Stimulated activated CD4-positive, alpha-beta T cell treated with anti-CD3 and anti-CD28 coated beads, Interleukin-15, amount 100 ng/mL, for 48 hours (primary cell): ENCODE results near the gene KCNMA1.
"Not testable (repeated sequence)": the region's sequence is repeated elsewhere in the genome, so short reads cannot be mapped to it uniquely, and the experiment has no call there.

ENCODE experiments used
- DNase-seq, 2 donors: peaks; one replicate each; pipeline ENCODE4 v3.0.0-alpha.2; 2020; ENCODE audit warnings: low read depth in 2 of 2

Gene KCNMA1

DNA sequence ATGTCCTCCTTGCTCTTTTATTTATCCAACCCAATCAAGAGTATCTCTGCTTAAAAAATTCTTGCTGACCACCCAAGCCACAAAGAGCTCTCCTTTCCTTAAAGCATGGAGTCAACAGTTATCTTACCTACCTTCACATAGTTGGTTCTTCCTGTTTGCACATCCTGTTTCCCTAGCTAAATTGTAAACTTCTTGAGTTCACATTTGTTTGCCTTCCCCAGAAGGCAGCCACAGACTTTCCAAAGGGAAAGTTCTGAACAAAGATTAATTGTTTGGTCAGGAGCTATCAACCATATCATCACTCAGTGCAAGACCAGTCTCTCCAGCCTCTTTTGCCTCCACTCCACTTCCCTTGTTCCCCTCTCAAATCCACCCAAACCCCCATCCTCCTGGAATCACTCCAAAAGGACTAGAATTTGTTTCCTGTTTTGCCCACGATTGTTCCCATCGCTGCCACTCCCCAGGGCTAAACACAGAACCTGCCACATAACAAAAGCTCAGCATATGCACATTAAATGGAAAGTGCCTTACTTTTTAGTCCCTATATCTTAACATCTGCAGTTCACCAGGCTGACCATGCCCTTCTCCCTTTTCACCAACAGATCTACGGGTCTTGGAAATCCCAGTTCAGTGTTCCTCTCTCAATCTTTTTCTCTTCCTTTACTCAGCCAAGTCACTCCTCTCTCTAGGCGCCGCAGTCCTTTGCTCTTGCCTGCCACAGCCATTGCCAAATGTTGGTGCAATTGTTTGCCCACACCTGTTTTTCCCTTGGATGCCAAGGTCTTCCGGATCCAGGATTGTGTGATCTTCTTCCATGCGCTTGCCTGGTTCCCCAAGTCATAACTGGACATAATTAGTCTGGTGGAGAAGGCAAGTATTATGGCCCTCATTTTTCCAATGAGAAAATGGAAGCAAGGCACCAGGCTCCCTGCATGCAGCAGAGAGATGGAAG lies 265.5 kb downstream of the KCNMA1 start:
- DNase-seq = no peak

DNA sequence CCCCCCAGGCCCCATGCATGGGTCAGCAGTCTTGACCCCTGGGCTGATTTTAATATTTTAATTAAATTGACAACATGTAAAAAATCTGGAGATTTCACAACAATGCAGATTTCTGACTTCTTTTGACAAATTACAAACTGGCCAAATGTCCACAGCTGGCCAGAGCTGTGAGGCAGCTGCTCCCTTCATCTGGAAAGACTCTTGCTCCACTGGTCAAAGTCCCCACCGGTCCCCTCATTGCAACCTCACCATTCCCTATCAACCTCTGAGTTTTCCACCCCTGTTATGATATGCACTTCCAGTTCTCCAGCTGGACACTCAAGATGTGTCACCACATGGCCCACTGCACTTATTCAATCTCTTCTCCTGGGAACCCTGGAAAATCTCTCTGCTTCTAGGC lies 266.2 kb downstream of the KCNMA1 start:
- no peak for DNase-seq

DNA sequence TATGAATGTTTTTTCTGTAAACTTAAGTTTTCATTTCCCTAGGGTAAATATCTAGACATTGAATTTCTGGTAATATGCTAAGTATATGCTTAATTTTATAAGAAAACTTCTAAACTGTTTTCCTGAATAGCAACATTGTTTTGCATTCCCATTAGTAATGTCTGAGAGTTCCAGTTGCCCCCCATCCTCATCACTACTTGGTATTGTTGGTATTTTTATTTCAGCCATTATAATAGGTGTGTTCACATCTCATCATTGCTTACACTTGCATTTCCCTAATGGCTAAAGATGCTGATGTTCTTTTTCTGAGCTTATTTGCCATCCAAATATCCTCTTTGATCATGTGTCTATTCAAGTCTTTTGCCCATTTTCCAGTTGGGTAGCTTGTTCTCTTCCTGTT lies 269.6 kb downstream of the KCNMA1 start:
- no peak for DNase-seq

DNA sequence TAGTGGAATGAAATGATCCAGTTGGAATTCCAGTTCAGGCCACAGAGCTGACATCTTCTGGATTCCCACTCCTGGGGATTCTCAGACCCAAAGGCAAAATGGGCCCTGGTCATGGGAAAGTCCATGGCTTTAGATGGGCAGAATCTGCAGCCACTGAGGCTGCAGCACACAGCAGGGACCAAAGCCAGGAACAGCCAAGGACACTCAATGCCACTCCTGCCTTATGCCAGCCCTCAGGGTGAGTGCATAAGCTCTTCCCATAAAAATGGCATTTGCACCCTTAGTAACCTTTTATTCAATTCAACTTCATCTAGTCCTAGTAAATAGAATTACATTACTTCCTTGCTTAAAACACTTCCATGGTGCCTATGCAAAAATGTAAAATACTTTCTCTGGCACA lies 274.4 kb downstream of the KCNMA1 start:
- DNase-seq = no peak

DNA sequence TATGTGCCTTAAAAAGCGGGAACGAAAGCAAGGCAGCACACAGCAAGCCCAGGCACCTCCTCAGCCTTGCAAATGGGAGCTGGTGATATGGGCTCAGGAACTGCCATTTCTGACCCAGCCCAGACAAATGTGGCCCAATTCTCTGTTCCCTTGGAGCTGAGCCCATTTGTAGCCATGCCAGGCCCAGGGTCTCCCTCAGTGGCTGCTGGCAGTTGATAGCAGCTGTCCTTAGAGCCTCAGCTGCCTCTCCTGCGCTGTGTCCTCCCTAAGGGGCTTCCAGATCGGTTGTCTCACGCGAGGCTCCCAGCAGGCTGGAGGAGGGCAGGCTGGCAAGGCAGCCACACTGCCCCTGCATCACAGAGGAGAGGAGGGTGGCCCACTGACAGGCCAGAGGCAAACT lies 275.8 kb downstream of the KCNMA1 start:
- DNase-seq = no peak

DNA sequence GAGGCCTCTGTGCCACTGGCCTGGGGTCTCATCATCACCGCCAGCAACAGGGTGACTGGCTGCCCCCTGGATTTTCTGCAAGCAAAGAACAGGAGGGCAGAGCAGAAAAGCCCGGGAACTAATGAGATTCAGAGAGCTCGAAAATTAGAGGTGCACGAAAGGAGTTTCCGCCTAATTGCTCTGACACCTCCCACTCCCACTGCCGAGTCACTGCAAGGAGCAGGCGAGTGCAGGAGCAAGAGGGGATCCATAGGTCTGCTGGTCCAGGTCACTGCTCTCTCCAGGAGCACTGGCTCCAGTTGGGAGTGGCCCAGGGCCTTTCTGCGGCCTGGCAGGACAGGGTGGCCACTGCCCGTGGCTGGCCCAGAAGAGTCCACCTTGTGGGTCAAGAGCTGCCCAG lies 276.2 kb downstream of the KCNMA1 start:
- no peak for DNase-seq

DNA sequence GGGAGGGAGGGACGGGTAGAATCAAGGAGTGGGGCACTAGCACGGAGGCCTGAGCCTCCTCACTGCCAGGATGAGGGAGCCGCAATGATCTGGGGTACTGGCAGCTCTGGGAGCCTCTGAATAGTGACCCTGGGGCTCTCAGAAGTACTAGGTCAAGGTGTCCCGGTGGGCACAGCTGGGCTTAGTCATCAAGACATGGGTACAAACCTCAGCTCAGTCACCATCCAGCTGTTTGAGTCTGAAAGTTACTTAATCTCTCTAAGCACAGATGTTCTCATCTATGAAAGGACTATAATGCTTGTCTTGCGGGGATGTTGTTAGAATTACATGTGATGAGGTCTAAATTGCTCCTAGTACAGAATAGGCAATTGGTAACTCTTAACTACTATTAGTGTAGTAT lies 276.8 kb downstream of the KCNMA1 start:
- DNase-seq = no peak

DNA sequence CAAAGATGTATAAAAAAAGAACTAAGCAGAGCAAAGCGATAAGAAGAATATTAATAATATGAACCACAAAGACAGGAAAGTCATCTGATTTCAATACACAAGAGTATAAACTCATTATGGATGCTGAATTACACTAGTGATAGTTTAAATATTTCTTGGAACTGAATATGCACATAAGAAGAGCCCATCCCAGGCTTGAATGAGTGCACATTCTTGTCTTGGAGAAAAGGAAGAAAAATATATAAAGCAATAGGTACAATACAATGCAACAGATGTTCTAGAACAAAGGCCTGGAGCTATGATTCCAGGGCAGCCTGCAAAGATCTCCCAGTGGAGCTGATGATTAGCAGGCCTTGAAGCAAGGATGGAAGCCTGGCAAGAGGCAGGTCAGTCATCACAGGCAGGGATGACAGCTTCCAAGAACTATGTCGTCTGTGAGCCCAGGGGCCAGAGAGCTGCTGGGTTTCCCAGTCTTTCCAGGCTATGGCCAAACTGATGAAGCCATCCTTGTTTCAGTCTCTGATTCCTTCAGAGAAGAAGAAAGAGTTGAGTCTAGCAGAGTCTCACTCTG lies 277.6 kb downstream of the KCNMA1 start:
- DNase-seq = no peak

DNA sequence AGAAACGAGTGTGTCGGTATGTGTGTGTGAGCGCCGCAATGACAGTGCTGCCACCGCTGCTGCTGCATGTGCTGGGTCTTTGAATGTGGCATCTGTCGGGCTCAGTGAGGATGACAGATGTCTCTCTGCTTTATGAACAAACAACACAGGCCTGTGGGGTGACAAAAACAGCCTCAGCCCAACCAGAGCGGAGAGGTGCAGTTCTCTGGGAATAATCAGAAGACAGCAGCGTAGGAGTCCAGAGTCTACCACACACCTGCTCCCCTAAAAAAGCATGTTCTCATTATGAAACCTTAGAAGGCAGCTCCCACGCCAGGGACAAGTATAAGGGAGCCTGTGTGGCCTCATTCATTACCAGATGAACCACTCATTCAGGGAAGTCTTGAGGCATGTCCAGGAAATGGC lies 278.3 kb downstream of the KCNMA1 start:
- no peak for DNase-seq

DNA sequence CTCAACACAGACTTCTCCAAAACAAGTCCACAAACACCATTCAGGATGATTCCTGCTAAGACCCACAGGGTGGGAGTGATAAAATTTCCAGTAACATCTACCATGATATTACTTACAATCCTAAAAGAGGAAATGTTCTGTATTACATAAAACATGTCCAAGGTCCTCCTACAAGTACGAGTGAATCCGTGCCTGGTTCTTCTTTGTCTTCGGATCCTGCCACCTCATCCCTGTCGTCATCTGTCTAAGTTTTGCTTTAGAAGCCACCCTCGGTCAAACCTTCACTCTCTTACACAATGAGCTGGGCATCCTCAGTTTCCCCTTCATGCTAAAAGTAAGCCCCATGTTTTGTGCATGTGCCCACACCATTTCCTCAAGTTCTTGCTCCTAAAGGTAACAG lies 279.0 kb downstream of the KCNMA1 start:
- DNase-seq = no peak

DNA sequence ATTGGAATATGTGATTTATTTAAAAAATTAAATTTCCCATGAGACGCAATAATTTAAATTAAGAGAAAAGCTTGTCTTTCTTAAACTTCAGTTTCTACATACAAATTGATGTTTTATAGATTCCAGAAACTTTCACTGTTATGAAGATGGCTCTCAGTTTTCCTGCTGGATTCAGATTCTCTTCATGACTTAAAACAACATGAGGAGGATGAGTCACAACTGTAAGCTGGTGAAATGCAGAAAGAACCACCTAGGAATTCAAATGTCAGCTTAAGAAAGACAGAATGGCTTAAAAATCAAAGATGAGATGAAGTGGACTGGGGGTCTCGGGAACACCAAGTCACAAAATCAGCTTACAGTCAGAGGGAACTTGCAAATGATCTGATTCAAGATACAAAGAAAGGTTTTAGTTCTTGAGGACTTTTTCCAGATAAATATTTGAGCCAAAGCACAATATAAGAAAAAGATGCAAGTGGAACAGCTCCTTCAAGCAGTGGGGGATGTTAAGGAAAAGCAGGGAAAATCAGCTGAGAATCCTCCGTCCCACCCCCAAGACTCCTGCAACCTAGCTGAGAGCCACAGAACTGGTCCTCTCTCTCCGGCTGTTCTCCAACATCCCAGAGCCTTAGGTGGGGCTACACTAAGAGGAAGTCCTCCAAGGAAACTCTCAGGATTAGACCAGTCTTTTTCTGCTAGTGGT lies 279.8 kb downstream of the KCNMA1 start:
- DNase-seq = no peak

DNA sequence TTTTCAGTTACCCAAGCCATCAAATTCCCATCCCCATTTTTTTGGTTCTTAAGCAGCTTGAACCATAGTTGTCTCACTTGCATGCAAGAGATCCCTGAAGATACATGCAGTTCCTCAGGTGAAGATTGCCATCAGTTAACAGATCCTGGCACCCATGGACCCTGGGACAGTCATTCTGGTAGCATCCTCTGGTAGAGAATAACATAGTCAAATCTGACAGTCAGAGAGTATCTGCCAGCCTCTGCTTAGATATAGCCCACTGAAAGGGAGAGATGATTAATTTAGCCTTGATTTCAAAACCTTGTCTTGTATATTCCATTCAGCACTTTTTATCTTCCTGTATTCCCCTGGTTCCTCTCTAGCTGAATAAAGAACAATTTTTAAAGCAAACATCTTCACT lies 280.4 kb downstream of the KCNMA1 start:
- DNase-seq = no peak

DNA sequence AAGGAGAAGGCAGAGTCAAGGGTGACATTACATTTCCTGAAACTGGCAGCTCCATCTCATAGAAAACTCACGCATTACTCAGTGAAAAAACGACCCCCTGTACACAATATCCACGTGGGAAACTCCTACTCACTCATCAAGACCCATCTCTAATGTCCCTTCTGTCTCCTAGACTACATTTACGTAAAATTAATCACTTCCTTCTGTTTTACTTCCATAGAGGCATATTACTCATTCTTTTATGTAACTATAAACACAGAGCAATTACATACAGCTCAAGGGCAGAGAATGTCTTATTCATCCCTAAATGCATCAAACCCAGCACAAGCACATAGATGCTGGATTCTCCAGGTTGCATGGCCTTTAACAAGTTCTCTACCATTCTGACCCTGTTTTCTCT lies 281.8 kb downstream of the KCNMA1 start:
- no peak for DNase-seq

DNA sequence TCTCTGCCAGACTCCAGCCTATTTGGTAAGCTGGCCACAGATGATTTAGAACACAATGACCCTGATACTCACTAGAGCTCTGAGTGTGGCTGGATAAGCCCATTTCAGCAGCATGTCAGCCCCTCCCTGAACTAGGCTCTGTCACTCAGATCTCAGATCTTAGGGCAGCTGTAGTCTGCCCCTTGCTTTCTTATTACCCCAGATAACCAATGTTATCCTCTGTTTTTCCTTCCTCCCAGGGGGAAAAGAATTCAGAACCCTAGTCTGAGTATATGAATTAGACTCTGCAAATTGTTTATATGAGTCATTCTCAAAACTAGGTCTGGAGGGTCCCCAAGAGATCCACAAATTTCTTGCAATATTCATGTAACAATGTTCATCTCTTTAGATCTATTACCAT lies 286.2 kb downstream of the KCNMA1 start:
- no peak for DNase-seq

DNA sequence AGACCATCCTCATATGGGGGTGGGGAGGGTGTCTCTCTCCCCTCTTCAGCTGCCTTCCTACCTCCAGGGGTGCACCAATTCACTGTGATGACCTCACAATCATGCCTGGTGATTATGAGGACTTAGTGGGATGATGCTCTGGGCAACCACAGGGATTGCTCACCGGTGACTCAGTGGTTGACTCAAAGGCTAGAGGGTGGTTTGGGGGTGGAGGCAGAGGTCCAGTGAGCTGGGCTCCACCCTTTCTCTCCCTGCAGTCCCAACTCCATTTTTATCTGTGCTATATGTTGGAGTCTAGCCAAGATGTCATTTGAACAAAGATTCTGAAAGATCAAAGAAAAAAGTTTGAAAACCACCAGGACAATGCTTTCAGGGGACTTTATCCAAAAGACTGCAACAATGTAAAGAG lies 286.9 kb downstream of the KCNMA1 start:
- DNase-seq = peak in 1 of 2 donors; percentile 14

DNA sequence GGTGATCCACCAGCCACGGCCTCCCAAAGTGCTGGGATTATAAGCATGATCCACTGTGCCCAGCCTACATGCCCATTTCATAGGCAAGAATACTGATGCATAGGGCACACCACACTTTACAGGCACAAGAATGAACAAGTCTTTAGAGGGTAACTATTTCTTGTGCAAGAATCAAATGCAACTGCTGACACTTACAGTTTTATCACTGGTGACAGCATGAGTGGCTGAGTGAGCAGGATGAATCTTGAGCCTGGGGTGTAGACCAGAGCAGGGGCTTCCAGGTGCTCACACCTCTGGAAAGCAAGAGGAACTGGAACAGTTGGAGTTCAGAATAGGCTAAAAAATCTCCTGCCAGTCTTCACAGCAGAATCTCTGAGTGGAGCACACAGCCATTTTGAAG lies 287.5 kb downstream of the KCNMA1 start:
- DNase-seq = no peak

DNA sequence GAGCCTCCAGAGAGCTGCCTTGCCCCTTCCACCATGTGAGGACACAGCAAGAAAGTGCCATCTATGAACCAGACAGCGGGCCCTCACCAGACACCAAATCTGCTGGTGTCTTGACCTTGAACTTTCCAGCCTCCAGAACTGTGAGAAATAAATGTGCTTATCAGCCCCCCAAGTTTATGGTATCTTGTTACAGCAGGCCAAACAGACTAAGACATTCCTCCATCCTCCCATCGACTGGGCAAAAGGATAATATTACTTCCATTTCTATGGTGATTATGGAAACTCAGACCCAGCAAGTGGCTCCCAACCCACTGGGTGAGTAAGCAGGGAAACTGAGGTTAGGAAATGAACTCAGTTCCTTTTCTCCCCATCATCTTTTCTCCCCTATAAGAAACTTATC lies 288.4 kb downstream of the KCNMA1 start:
- no peak for DNase-seq

DNA sequence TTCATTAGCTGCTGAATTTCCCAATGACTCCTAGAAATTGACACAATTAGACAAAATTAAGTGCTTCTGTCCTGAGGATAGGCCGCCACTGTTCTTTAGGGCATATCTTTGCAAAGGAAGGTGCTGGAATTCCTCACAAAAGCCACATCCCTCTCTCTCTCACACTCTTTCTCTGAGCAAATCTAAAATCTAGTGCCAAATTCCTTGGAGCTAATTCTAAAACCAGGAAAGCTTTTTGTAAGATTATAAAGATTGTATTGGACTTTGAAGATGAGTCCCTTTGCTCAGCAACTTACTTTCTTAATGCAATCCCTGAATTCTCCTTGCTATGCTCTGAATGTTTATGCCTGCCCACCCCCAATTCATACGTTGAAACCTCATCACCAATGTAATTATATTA lies 288.9 kb downstream of the KCNMA1 start:
- DNase-seq = no peak

DNA sequence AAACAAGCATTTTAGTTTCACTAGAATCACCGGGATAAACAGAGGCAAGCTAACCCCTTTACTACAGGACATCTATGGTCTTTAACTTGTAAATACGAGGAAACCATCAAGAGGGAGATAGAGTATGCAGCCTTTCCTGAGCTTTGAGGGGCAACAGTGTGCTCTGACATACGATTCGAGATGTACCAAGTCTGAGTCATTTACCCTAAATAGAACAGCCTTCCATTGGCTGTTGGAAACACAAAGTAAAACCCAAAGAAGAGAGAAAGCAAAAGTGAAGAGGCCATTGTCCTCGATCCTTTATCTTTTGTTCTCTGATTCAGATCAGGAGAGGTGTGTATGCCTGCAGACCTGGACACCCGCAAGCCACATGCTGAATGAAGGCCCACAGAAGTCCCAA lies 289.5 kb downstream of the KCNMA1 start:
- no peak for DNase-seq

DNA sequence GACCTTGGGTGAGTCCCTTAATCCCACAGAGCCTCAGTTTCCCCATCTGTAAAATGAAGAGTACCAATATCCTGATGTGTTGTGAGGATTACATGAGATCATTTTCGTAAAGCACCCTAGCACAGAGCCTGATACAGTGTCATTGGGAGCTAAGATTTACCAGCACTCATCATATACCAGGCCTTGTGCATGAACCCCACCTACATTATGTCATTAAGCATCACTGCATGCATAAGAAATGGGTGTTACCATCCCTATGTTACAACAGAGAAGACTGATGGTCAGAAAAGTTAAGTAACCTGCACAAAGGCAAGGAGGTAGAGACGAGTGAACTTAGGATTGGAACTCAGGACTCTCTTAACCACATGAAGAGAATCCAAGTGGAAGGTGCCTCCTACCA lies 290.6 kb downstream of the KCNMA1 start:
- DNase-seq = no peak

DNA sequence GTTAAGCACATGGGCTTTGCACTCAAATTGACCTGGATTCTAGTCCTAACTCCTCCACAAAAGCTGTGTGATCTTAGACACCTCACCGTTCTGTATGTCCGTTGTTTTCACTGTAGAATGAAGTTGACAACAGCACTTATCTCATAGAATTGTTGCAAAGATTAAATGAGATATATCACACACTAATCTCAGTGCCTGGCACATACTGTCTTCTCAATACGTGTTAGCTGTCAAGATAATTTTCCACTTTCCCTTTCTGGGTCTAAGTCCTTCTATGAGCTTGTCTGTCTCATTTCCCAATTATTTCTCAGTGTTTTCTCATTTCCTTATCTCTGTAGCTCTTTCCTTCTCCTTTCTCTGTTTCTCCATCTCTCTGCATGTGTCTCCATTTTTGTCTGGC lies 296.6 kb downstream of the KCNMA1 start:
- DNase-seq = no peak

DNA sequence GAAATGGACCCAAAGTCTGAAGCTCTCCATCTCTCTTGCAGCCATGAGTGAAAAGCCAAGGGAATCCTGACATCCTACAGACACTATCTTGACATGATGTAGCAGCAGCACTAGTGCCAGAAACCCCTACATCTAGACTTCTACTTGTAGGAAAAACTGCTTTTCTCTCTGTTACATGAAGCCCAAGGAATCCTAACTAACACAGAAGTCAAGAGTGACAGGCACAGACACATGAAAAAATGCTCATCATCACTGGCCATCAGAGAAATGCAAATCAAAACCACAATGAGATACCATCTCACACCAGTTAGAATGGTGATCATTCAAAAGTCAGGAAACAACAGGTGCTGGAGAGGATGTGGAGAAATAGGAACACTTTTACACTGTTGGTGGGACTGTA lies 297.7 kb downstream of the KCNMA1 start:
- DNase-seq = not testable (repeated sequence)

DNA sequence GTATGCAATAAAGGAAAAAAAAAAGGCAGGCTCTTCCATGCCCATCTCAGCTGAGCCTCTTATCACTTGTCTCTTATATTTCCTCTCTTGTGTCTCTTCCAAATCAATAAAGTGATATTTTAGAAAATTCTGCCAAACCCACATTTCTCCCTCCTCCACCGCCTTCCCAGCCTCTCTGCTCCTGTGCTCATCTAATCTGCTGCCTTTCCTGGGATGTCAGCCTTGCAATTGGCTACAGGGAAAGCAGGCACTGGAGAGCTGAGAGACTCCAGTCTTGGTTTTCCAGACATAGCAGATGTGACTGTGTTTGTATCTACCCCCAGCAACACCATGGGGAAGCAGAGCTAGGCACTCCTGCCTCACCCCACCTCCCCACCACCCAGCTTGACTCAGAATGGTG lies 298.4 kb downstream of the KCNMA1 start:
- DNase-seq = no peak
